ENCODE measurements around the gene ANO10.

DNA sequence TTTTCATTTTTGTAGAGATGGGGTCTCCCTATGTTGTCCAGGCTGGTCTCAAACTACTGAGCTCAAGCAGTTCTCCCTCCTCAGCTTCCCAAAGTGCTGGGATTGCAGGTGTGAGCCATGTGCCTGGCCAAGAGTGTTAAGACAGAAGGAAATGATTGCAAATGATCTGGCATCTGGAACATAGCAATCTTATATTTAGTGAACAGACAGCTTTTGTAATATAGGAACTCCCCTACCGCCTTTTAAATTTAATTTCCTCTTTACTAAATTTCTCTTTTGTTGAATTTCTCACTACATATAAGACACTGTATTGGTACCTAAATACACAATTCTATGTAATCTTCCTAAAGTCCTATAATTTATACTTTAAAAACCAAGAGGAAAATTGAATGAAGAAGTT lies 13.1 kb downstream of the ANO10 start:
- TF ChIP-seq, protein P1, sequence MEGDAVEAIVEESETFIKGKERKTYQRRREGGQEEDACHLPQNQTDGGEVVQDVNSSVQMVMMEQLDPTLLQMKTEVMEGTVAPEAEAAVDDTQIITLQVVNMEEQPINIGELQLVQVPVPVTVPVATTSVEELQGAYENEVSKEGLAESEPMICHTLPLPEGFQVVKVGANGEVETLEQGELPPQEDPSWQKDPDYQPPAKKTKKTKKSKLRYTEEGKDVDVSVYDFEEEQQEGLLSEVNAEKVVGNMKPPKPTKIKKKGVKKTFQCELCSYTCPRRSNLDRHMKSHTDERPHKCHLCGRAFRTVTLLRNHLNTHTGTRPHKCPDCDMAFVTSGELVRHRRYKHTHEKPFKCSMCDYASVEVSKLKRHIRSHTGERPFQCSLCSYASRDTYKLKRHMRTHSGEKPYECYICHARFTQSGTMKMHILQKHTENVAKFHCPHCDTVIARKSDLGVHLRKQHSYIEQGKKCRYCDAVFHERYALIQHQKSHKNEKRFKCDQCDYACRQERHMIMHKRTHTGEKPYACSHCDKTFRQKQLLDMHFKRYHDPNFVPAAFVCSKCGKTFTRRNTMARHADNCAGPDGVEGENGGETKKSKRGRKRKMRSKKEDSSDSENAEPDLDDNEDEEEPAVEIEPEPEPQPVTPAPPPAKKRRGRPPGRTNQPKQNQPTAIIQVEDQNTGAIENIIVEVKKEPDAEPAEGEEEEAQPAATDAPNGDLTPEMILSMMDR (IDR thresholded peaks at IDR 0.05; ENCODE audit: extremely low read depth in 1 of 2, insufficient read depth in 1 of 2, low read depth in 1 of 2, low read length in 2 of 2) = no peak
- no peak for TF ChIP-seq POLR2AphosphoS5 (IDR thresholded peaks at IDR 0.05; ENCODE audit: insufficient read depth, low read depth, low read length)
- TF ChIP-seq, protein P2, sequence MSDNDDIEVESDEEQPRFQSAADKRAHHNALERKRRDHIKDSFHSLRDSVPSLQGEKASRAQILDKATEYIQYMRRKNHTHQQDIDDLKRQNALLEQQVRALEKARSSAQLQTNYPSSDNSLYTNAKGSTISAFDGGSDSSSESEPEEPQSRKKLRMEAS (IDR thresholded peaks at IDR 0.05; ENCODE audit: insufficient read depth, insufficient read length) = no peak
- no peak for TF ChIP-seq POLR2A (IDR thresholded peaks at IDR 0.05; ENCODE audit: low read depth, low read length)
- TF ChIP-seq EZH2 (IDR thresholded peaks at IDR 0.05; ENCODE audit: borderline replicate concordance, low read depth, low read length, severe bottlenecking) = no peak
- no peak for TF ChIP-seq MYC (IDR thresholded peaks at IDR 0.05; ENCODE audit: low read depth, low read length)
- TF ChIP-seq FOS (IDR thresholded peaks at IDR 0.05; ENCODE audit: borderline replicate concordance, insufficient read depth, low read length) = no peak
